SK-N-MC (cell line): ENCODE results near the gene CCDC167.

Experiments used
- DNase-seq: peaks from one replicate; pipeline ENCODE4 v3.0.0-alpha.2; 2011; ENCODE audit warnings: low read depth, low spot score
- H3K27ac ChIP-seq: fragments of 200-600 bp; sonication (generic); 2 replicates; pipeline ENCODE4 v1.5.1; 2016; ENCODE audit warnings: mixed run types
- H3K36me3 ChIP-seq: fragments of 200-600 bp; sonication (generic); 2 replicates; pipeline ENCODE4 v1.6.1; 2017; ENCODE audit warnings: antibody characterized with exemption, low read length, mixed read lengths; ENCODE audit not compliant: insufficient read depth
- H3K4me3 ChIP-seq: fragments of 200-600 bp; sonication (generic); 2 replicates; pipeline ENCODE4 v1.5.1; 2016
- H3K9ac ChIP-seq: fragments of 200-600 bp; sonication (generic); 2 replicates; pipeline ENCODE4 v1.8.0; 2017; ENCODE audit warnings: mixed run types, mixed read lengths; ENCODE audit not compliant: insufficient read length
- H3K9me3 ChIP-seq: fragments of 200-600 bp; sonication (generic); 2 replicates; pipeline ENCODE4 v1.6.1; 2017; ENCODE audit warnings: low read depth, mild to moderate bottlenecking, antibody characterized with exemption, low read length, moderate library complexity, mixed read lengths
- EZH2 ChIP-seq: fragments of 200-600 bp; sonication (generic); IDR thresholded peaks from one replicate; pipeline ENCODE4 v1.6.1; 2017; ENCODE audit warnings: antibody characterized with exemption
- FOXP2 ChIP-seq: optimal IDR thresholded peaks from 2 replicates; pipeline ENCODE3; 2011; ENCODE audit warnings: mild to moderate bottlenecking, moderate library complexity; ENCODE audit not compliant: insufficient read depth; ENCODE audit errors: extremely low read length, control extremely low read depth
- POLR2AphosphoS5 ChIP-seq: IDR thresholded peaks from 2 replicates; pipeline ENCODE4 v1.6.1; 2012; ENCODE audit warnings: mild to moderate bottlenecking, low read depth, low read length, borderline replicate concordance

Gene CCDC167

GRCh38 chr6:37516076-37516919, 16.6 kb upstream of the CCDC167 start:
- TF ChIP-seq EZH2, result no peak
- DNase-seq, result no peak
- Histone ChIP-seq H3K4me3 (no peak overlapping the region), H3K36me3 (no peaks in the 10 kb centered on the region), H3K9ac (no peak overlapping the region), H3K9me3 (no peaks in the 10 kb centered on the region), H3K27ac (no peak overlapping the region)

GRCh38 chr6:37515712-37516075, 16.0 kb upstream of the CCDC167 start:
- Histone ChIP-seq H3K9me3 (no peaks in the 10 kb centered on the region), H3K36me3 (no peaks in the 10 kb centered on the region), H3K27ac (no peak overlapping the region), H3K4me3 (no peak overlapping the region), H3K9ac (no peak overlapping the region)
- DNase-seq, result no peak
- TF ChIP-seq POLR2AphosphoS5 (no peak), EZH2 (no peak), FOXP2 (no peak)

- TF ChIP-seq EZH2 (no peak), FOXP2 (no peak), POLR2AphosphoS5 (no peak)
- no peaks in the 10 kb centered on the region for H3K36me3 ChIP-seq
- no peak overlapping the region for H3K9ac ChIP-seq
- no peak overlapping the region for H3K4me3 ChIP-seq
- H3K9me3 ChIP-seq, result no peaks in the 10 kb centered on the region
- DNase-seq, result no peak
- H3K27ac ChIP-seq, result no peak overlapping the region
Measured at GRCh38 chr6:37514837-37515236, 15.1 kb upstream of the CCDC167 start.

GRCh38 chr6:37514321-37514771, 14.7 kb upstream of the CCDC167 start:
- H3K36me3 ChIP-seq, result no peaks in the 10 kb centered on the region
- H3K27ac ChIP-seq, result no peak overlapping the region
- TF ChIP-seq EZH2 (no peak), POLR2AphosphoS5 (no peak), FOXP2 (no peak)
- no peak overlapping the region for H3K9ac ChIP-seq
- no peak for DNase-seq
- no peaks in the 10 kb centered on the region for H3K9me3 ChIP-seq
- no peak overlapping the region for H3K4me3 ChIP-seq

GRCh38 chr6:37513576-37513975, 13.9 kb upstream of the CCDC167 start:
- no peak for TF ChIP-seq POLR2AphosphoS5
- no peak for TF ChIP-seq EZH2
- no peak for TF ChIP-seq FOXP2
- Histone ChIP-seq H3K4me3 (no peak overlapping the region), H3K9ac (no peak overlapping the region), H3K27ac (no peak overlapping the region), H3K9me3 (no peaks in the 10 kb centered on the region), H3K36me3 (no peaks in the 10 kb centered on the region)
- DNase-seq, result no peak

GRCh38 chr6:37513155-37513554, 13.5 kb upstream of the CCDC167 start:
- Histone ChIP-seq H3K36me3 (no peaks in the 10 kb centered on the region), H3K4me3 (no peak overlapping the region), H3K27ac (no peak overlapping the region), H3K9me3 (no peaks in the 10 kb centered on the region), H3K9ac (no peak overlapping the region)
- no peak for DNase-seq
- TF ChIP-seq POLR2AphosphoS5 (no peak), EZH2 (no peak), FOXP2 (no peak)

- no peak overlapping the region for H3K4me3 ChIP-seq
Measured at GRCh38 chr6:37512400-37513011, 12.8 kb upstream of the CCDC167 start.

GRCh38 chr6:37511910-37512399, 12.3 kb upstream of the CCDC167 start:
- Histone ChIP-seq H3K9ac (no peak overlapping the region), H3K27ac (no peak overlapping the region), H3K4me3 (no peak overlapping the region), H3K9me3 (no peaks in the 10 kb centered on the region), H3K36me3 (no peaks in the 10 kb centered on the region)
- no peak for DNase-seq
- no peak for TF ChIP-seq POLR2AphosphoS5
- no peak for TF ChIP-seq EZH2
- no peak for TF ChIP-seq FOXP2

More at GRCh38 chr6:37512400-37513011, 12.8 kb upstream of the CCDC167 start:
- Histone ChIP-seq H3K9me3 (no peaks in the 10 kb centered on the region), H3K9ac (no peak overlapping the region), H3K27ac (no peak overlapping the region), H3K36me3 (no peaks in the 10 kb centered on the region)
- no peak for DNase-seq
- no peak for TF ChIP-seq POLR2AphosphoS5
- no peak for TF ChIP-seq EZH2
- TF ChIP-seq FOXP2, result no peak

- H3K4me3 ChIP-seq, result no peak overlapping the region
- no peak overlapping the region for H3K27ac ChIP-seq
- no peaks in the 10 kb centered on the region for H3K36me3 ChIP-seq
- H3K9ac ChIP-seq, result no peak overlapping the region
- no peaks in the 10 kb centered on the region for H3K9me3 ChIP-seq
- TF ChIP-seq FOXP2 (no peak), EZH2 (no peak), POLR2AphosphoS5 (no peak)
- no peak for DNase-seq
Measured at GRCh38 chr6:37511201-37511600, 11.5 kb upstream of the CCDC167 start.
